HCT116 (cell line): ENCODE measurements around the gene TNNC2. TPM values are rescaled to one million over a fixed set of nuclear protein-coding genes. Genes with fewer than 3 reads are reported as not detected.

Source experiments
- ATAC-seq: fragments of 200-7000 bp; cut with Tn5 transposase; 2 replicates; pipeline ENCODE4 v1.9.1; 2020; ENCODE audit warnings: mild to moderate bottlenecking, moderate library complexity
- BruUV-seq: library from RNA; stranded (reverse); fragments of 400-500 nt; replicated peaks from 2 replicates; lab custom pipeline; 2021; lab: Mats Ljungman, UMichigan
- CTCF ChIA-PET: fragments of 300-600 bp; sonication (Branson Sonifier 250); formaldehyde crosslinking; loops from one replicate; lab custom pipeline; 2021; ENCODE audit warnings: antibody characterized with exemption; lab: Charles Lee
- POLR2A ChIA-PET: fragments of 300-600, 350-600 bp; sonication (Branson Sonifier 250); formaldehyde crosslinking; loops from one replicate; lab custom pipeline; 2021; ENCODE audit warnings: antibody characterized with exemption; lab: Charles Lee
- RAD21 ChIA-PET, 2 experiments: fragments of 300-600 bp; sonication (Branson Sonifier 250); formaldehyde crosslinking; loops; one replicate each; lab custom pipeline; 2023; ENCODE audit warnings: low total read pairs in 2 of 2; ENCODE audit not compliant: uncharacterized antibody in 2 of 2, unreplicated experiment in 2 of 2, low non-redundant PET in 1 of 2; lab: Charles Lee
- DNase-seq: peaks from one replicate; pipeline ENCODE4 v3.0.0-alpha.2; 2010; ENCODE audit warnings: low read depth, low spot score
- H2AFZ ChIP-seq: fragments of 200-600 bp; shearing (Covaris generic), sonication (generic); 2 replicates; pipeline ENCODE4 v1.6.1; 2017; ENCODE audit warnings: low read depth, mixed run types, mixed read lengths, antibody characterized with exemption, low read length; ENCODE audit not compliant: poor library complexity, severe bottlenecking
- H3K27ac ChIP-seq: 2 replicates; pipeline ENCODE4 v1.5.1; 2012; ENCODE audit warnings: low read depth, low read length
- H3K27me3 ChIP-seq: fragments of 200-600 bp; sonication (generic); 2 replicates; pipeline ENCODE4 v1.6.1; 2016; ENCODE audit warnings: mixed run types, low read length, mixed read lengths; ENCODE audit not compliant: insufficient read depth
- H3K36me3 ChIP-seq, 2 experiments: fragments of 200-500 bp in 1 of 2; fragments of 200-600 bp in 1 of 2; sonication (Bioruptor generic) in 1 of 2; sonication (generic) in 1 of 2; 2 replicates each; pipeline versions ENCODE4 v1.5.1 to v1.6.1; 2014 to 2016; ENCODE audit warnings: low read length in 2 of 2, inconsistent platforms in 1 of 2, mixed read lengths in 1 of 2, mixed run types in 1 of 2; ENCODE audit not compliant: insufficient read depth in 2 of 2, control insufficient read depth in 1 of 2
- H3K4me1 ChIP-seq, 2 experiments: fragments of 200-600 bp in 1 of 2; sonication (generic) in 1 of 2; 2 replicates each; pipeline versions ENCODE4 v1.5.1 to v1.6.1; 2012 to 2017; ENCODE audit warnings: low read length in 2 of 2, inconsistent platforms in 1 of 2, mild to moderate bottlenecking in 1 of 2, mixed read lengths in 1 of 2, mixed run types in 1 of 2, moderate library complexity in 1 of 2; ENCODE audit not compliant: insufficient read depth in 2 of 2, control insufficient read depth in 1 of 2
- H3K4me2 ChIP-seq: fragments of 200-600 bp; sonication (generic); 2 replicates; pipeline ENCODE4 v1.6.1; 2017; ENCODE audit warnings: mixed run types, low read length, mixed read lengths
- H3K4me3 ChIP-seq, 2 experiments: fragments of 200-600 bp in 1 of 2; sonication (generic) in 1 of 2; replicated peaks in 1 of 2; 2 replicates each; pipeline ENCODE4 v1.5.1; 2011 to 2016; ENCODE audit warnings: low read length in 2 of 2, control low read depth in 1 of 2, low read depth in 1 of 2, mild to moderate bottlenecking in 1 of 2, mixed read lengths in 1 of 2, mixed run types in 1 of 2
- H3K79me2 ChIP-seq: fragments of 200-600 bp; sonication (generic); 2 replicates; pipeline ENCODE4 v1.6.1; 2017; ENCODE audit warnings: mild to moderate bottlenecking, mixed run types, low read length, moderate library complexity, mixed read lengths; ENCODE audit not compliant: insufficient read depth
- H3K9ac ChIP-seq: fragments of 200-600 bp; sonication (generic); 2 replicates; pipeline ENCODE4 v1.6.1; 2016; ENCODE audit warnings: low read length, mixed read lengths
- H3K9me2 ChIP-seq: fragments of 200-600 bp; sonication (generic), shearing (Covaris generic); 2 replicates; pipeline ENCODE4 v1.6.1; 2017; ENCODE audit warnings: mixed run types, mild to moderate bottlenecking, moderate library complexity; ENCODE audit not compliant: insufficient read depth
- H3K9me3 ChIP-seq, 2 experiments: fragments of 200-500 bp in 1 of 2; fragments of 200-600 bp in 1 of 2; sonication (Bioruptor generic) in 1 of 2; sonication (generic) in 1 of 2; 2 replicates each; pipeline ENCODE4 v1.6.1; 2014 to 2017; ENCODE audit warnings: low read length in 2 of 2, mixed read lengths in 2 of 2, inconsistent platforms in 1 of 2, low read depth in 1 of 2, mild to moderate bottlenecking in 1 of 2, mixed run types in 1 of 2, moderate library complexity in 1 of 2; ENCODE audit not compliant: control insufficient read depth in 1 of 2, insufficient read depth in 1 of 2
- H4K20me1 ChIP-seq: fragments of 200-600 bp; sonication (generic), shearing (Covaris generic); 2 replicates; pipeline ENCODE4 v1.6.1; 2017; ENCODE audit warnings: mixed run types, mild to moderate bottlenecking, moderate library complexity; ENCODE audit not compliant: insufficient read depth
- ATF3 ChIP-seq: IDR thresholded peaks from 2 replicates; pipeline ENCODE4 v1.6.1; 2012
- CBX3 ChIP-seq: IDR thresholded peaks from 2 replicates; pipeline ENCODE4 v1.6.1; 2012; ENCODE audit warnings: low read depth
- CEBPB ChIP-seq: IDR thresholded peaks from 2 replicates; pipeline ENCODE4 v1.6.1; 2012; ENCODE audit warnings: low read depth
- ELF1 ChIP-seq: IDR thresholded peaks from 2 replicates; pipeline ENCODE4 v1.6.1; 2012; ENCODE audit warnings: low read depth, borderline replicate concordance
- MAX ChIP-seq: IDR thresholded peaks from 2 replicates; pipeline ENCODE4 v1.6.1; 2012
- REST ChIP-seq: IDR thresholded peaks from 2 replicates; pipeline ENCODE4 v1.6.1; 2012; ENCODE audit warnings: low read depth
- TCF7L2 ChIP-seq: IDR thresholded peaks from 2 replicates; pipeline ENCODE4 v1.7.0; 2011; ENCODE audit warnings: borderline replicate concordance, inconsistent platforms; ENCODE audit not compliant: insufficient read depth, insufficient read length; ENCODE audit errors: extremely low read depth
- ZBTB33 ChIP-seq: IDR thresholded peaks from 2 replicates; pipeline ENCODE4 v1.6.1; 2011; ENCODE audit warnings: mild to moderate bottlenecking, low read length, moderate library complexity; ENCODE audit not compliant: insufficient replicate concordance; ENCODE audit errors: extremely low read depth
- ZFX ChIP-seq: fragments of 450-650 bp; IDR thresholded peaks from 2 replicates; pipeline ENCODE4 v1.6.1; 2017
- intact Hi-C: fragments of 100-400 bp; cut with micrococcal nuclease; formaldehyde crosslinking; loops from 2 replicates; pipeline ENCODE4 v1.10.0; 2022
- total RNA-seq: library from RNA; stranded (reverse); gene quantifications from one replicate; pipeline ENCODE4 v1.2.1, GENCODE V29; 2021; ENCODE audit not compliant: unreplicated experiment
- TF ChIP-seq, protein P1 (sequence below), 3 experiments: fragments of 200-600 bp in 1 of 3; sonication (generic) in 1 of 3; IDR thresholded peaks in 2 of 3; conservative IDR thresholded peaks in 1 of 3; 2 replicates each; pipeline ENCODE4 v1.5.1; 2012 to 2017; ENCODE audit warnings: low read depth in 2 of 3, low read length in 2 of 3, antibody characterized with exemption in 1 of 3, borderline replicate concordance in 1 of 3, control low read depth in 1 of 3, mild to moderate bottlenecking in 1 of 3, mixed read lengths in 1 of 3, mixed run types in 1 of 3, moderate library complexity in 1 of 3; ENCODE audit not compliant: insufficient read depth in 1 of 3

The TNNC2 gene
- total RNA-seq, 1 experiment from 2014 or later = not detected

DNA sequence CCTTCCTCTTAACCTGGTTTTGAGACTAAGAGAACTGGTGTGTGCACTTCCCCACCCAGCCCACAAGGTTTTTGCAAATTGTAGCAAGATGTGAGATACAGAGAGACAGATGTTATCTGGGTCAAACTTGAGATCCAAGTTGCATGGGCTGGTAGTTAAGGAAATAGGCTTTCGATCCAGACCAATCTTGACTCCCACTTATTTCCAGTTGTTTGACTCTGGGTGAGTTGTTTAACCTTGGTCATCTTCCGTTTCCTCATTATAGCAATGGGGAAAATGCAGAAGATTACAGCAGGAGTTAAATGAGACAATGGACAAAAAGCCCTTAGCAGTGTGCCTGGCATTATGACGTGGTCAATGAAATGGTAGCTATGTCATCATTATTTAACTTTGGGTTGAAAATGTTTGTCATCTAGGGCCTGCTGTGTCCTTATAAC lies 8.2 kb upstream of the TNNC2 start:
- Histone ChIP-seq H3K4me2 (peak overlapping the region; percentile 90), H2AFZ (no peak overlapping the region), H3K36me3 (no peaks in the 10 kb centered on the region), H3K9me2 (no peaks in the 10 kb centered on the region), H3K9ac (no peak overlapping the region; the same call in 1 of the 2 replicates), H3K4me3 (no peak overlapping the region), H3K79me2 (no peaks in the 10 kb centered on the region), H3K27me3 (no peaks in the 10 kb centered on the region), H3K27ac (no peak overlapping the region), H3K4me1 (peaks cover 26 to 35% of the 10 kb centered on the region in 2 experiments), H4K20me1 (no peaks in the 10 kb centered on the region), H3K9me3 (no peaks in the 10 kb centered on the region)
- RAD21 ChIA-PET = no interaction called here
- TF ChIP-seq, protein P1, sequence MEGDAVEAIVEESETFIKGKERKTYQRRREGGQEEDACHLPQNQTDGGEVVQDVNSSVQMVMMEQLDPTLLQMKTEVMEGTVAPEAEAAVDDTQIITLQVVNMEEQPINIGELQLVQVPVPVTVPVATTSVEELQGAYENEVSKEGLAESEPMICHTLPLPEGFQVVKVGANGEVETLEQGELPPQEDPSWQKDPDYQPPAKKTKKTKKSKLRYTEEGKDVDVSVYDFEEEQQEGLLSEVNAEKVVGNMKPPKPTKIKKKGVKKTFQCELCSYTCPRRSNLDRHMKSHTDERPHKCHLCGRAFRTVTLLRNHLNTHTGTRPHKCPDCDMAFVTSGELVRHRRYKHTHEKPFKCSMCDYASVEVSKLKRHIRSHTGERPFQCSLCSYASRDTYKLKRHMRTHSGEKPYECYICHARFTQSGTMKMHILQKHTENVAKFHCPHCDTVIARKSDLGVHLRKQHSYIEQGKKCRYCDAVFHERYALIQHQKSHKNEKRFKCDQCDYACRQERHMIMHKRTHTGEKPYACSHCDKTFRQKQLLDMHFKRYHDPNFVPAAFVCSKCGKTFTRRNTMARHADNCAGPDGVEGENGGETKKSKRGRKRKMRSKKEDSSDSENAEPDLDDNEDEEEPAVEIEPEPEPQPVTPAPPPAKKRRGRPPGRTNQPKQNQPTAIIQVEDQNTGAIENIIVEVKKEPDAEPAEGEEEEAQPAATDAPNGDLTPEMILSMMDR (IDR thresholded peaks at IDR 0.05 in 2 of 3, conservative IDR thresholded peaks at IDR 0.05 in 1 of 3; ENCODE audit: borderline replicate concordance in 1 of 3, insufficient read depth in 1 of 3, low read depth in 2 of 3, low read length in 2 of 3) = 0 out of 6 replicates have a peak, but pooled peaks of 1 of the 3 experiments have one; percentile 7
- no peak for TF ChIP-seq CBX3
- DNase-seq = no peak
- CTCF ChIA-PET = no interaction called here
- intact Hi-C loops = loop anchor here (10.0 kb wide), 1 partner anchor 99 kb away; the partner anchor contains the start of gene PCIF1
- POLR2A ChIA-PET = no interaction called here
- no peak for ATAC-seq
- BruUV-seq = no TSS peak

DNA sequence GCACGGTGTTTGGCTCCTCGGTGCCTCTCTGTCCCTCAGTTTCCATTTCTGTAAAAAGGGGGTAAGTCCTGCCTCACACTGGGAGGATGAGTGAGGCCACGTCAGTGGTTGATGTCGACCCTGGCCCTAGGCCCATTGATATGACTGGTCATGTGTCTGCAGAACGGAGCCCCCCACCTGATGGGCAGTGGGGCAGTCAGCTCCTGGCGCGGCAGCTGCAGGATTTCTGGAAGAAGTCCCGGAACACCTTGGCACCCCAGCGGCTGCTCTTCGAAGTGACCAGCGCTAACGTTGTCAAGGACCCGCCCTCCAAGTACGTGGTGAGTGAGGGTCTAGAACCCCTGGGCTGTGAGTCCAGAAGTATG lies 7.7 kb upstream of the TNNC2 start:
- ChIA-PET POLR2A (no interaction called here), RAD21 (no interaction called here), CTCF (no interaction called here)
- no peak overlapping the region for H3K27ac ChIP-seq
- H3K9me2 ChIP-seq = no peaks in the 10 kb centered on the region
- ATAC-seq (no peak), DNase-seq (no peak)
- no peaks in the 10 kb centered on the region for H3K27me3 ChIP-seq
- H3K4me3 ChIP-seq = peak overlapping the region; percentile 65 to 74; a peak in 2 of 4 replicates
- peak overlapping the region; percentile 66; the same call in 1 of the 2 replicates for H3K9ac ChIP-seq
- no peaks in the 10 kb centered on the region for H4K20me1 ChIP-seq
- no peaks in the 10 kb centered on the region for H3K79me2 ChIP-seq
- H3K4me1 ChIP-seq = peaks cover 26 to 35% of the 10 kb centered on the region in 2 experiments
- H3K9me3 ChIP-seq = no peaks in the 10 kb centered on the region
- H3K36me3 ChIP-seq = no peaks in the 10 kb centered on the region
- BruUV-seq = no TSS peak
- peak overlapping the region; percentile 90 for H3K4me2 ChIP-seq
- H2AFZ ChIP-seq = no peak overlapping the region
- intact Hi-C loops = loop anchor here (10.0 kb wide), 1 partner anchor 100 kb away; the partner anchor contains the start of gene PCIF1
- TF ChIP-seq ZFX = no peak
- no peak for TF ChIP-seq CEBPB
- no peak for TF ChIP-seq REST
- TF ChIP-seq ZBTB33 = no peak
- TF ChIP-seq ELF1 = no peak
- TF ChIP-seq CBX3 = no peak
- no peak for TF ChIP-seq ATF3
- TF ChIP-seq TCF7L2 = no peak
- no peak for TF ChIP-seq MAX
